Neural cell (in vitro differentiated cells): Measurements from ENCODE around the gene MTHFD1L.

Source experiments
- EP300 ChIP-seq: fragments of 450-650 bp; conservative IDR thresholded peaks from 2 replicates; pipeline ENCODE4 v1.6.1; 2014; ENCODE audit warnings: antibody characterized with exemption, mild to moderate bottlenecking, moderate library complexity; ENCODE audit not compliant: poor library complexity, severe bottlenecking
- EZH2 ChIP-seq: fragments of 200-600, 300-800 bp; shearing (Covaris generic), sonication (generic); IDR thresholded peaks from 2 replicates; pipeline ENCODE4 v1.6.1; 2014; ENCODE audit warnings: antibody characterized with exemption, low read length, borderline replicate concordance, mild to moderate bottlenecking; ENCODE audit not compliant: insufficient read depth, poor library complexity, severe bottlenecking
- RAD21 ChIP-seq: fragments of 450-650 bp; conservative IDR thresholded peaks from 2 replicates; pipeline ENCODE4 v1.6.1; 2014; ENCODE audit warnings: antibody characterized with exemption, mild to moderate bottlenecking, moderate library complexity
- TF ChIP-seq, protein P1 (sequence below): fragments of 450-650 bp; IDR thresholded peaks from 2 replicates; pipeline ENCODE4 v1.5.1; 2014; ENCODE audit warnings: antibody characterized with exemption, mild to moderate bottlenecking, moderate library complexity; ENCODE audit not compliant: poor library complexity, severe bottlenecking

DNA sequence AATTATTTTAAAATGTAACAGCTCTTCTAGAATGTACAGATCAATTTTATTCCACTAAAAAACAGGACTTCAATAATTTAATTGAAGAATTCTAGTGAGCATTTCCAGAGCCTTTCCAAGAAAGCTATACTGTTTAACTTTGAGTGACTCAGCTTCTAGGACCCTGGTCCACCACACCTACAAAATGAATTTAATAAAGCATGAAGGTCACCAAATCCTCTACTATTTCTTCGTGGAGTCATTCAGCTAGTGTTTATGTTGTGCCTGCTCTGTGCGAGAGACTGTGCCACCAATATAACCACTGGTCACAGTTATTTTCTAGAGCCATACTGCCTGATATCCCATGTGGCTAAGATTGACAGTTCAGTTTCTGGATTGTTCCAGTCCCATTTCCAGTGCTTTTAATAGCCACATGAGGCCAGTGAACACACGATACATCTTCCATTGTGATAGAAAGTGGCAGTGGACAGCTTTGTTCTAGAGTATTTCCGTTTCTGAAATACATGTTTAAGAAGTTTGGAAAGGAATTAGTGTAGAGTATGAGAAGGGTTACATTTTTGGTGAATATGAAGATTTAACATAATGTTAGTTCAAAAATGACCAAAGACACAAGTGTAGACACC, 160.7 kb downstream of the MTHFD1L start:
- TF ChIP-seq EZH2 = no peak
- no peak for TF ChIP-seq EP300
- TF ChIP-seq, protein P1, sequence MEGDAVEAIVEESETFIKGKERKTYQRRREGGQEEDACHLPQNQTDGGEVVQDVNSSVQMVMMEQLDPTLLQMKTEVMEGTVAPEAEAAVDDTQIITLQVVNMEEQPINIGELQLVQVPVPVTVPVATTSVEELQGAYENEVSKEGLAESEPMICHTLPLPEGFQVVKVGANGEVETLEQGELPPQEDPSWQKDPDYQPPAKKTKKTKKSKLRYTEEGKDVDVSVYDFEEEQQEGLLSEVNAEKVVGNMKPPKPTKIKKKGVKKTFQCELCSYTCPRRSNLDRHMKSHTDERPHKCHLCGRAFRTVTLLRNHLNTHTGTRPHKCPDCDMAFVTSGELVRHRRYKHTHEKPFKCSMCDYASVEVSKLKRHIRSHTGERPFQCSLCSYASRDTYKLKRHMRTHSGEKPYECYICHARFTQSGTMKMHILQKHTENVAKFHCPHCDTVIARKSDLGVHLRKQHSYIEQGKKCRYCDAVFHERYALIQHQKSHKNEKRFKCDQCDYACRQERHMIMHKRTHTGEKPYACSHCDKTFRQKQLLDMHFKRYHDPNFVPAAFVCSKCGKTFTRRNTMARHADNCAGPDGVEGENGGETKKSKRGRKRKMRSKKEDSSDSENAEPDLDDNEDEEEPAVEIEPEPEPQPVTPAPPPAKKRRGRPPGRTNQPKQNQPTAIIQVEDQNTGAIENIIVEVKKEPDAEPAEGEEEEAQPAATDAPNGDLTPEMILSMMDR = no peak
- no peak for TF ChIP-seq RAD21
